Epithelial cell of proximal tubule (primary cell): ENCODE data around the gene NPS. TPM values are rescaled to one million over a fixed set of nuclear protein-coding genes. Genes with fewer than 3 reads are reported as not detected.

Source experiments
- DNase-seq: peaks from one replicate; pipeline ENCODE4 v3.0.0-alpha.2; 2011; ENCODE audit warnings: low read depth
- H3K4me3 ChIP-seq: 2 replicates; pipeline ENCODE4 v1.5.1; 2011; ENCODE audit warnings: low read depth, mild to moderate bottlenecking, low read length
- CTCF ChIP-seq: conservative IDR thresholded peaks from 2 replicates; pipeline ENCODE4 v1.5.1; 2012; ENCODE audit warnings: low read depth, mild to moderate bottlenecking, low read length
- total RNA-seq: library from RNA; depleted of rRNA; stranded (reverse); fragments of >200 nt; gene quantifications from 2 replicates; pipeline ENCODE4 v1.2.3, GENCODE V29; 2015

Gene NPS
- total RNA-seq, 1 donor from 2014 or later, result not detected

- TF ChIP-seq CTCF, result no peak
- no peak overlapping the region for H3K4me3 ChIP-seq
- no peak for DNase-seq
Measured at GRCh38 chr10:127534496-127534895, 14.6 kb upstream of the NPS start.

DNA sequence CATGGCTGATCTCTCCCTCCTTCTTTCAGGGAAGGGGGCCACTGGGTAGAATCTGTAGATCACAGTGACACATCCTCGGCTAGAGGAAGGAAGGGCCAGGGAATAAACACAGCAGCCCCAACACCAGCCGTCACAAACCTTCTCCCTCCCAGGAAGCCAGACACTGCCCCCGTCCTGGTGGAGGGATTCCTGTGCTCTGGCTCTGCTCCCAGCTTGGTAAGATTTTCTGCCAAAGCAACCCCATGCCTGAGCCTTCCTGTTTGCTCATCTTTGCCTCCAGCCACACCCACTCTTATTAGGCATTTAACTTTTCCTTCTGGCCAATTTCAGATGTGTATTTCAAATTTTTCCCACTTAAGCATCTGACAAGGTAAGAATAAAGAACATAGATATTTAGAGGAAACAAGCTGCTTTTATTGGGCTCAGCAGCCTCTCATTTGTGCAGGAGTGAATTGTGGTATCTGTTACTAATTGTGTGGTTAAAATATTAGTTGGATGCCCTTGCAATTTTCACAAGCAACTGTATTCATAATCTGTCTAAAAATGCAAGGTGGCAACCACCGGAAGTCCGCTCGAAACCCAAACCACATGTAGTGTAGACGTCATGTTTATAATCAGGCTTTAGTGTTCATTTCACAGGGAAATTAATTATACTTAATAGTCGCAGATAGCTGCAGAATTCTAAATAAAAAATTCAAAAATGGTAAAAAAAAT lies 13.2 kb upstream of the NPS start:
- no peak for TF ChIP-seq CTCF

GRCh38 chr10:127536972-127537760 lies 11.9 kb upstream of the NPS start:
- no peak for DNase-seq
- TF ChIP-seq CTCF, result no peak
- no peak overlapping the region for H3K4me3 ChIP-seq

More for the DNA sequence above, 13.2 kb upstream of the NPS start:
- no peak overlapping the region for H3K4me3 ChIP-seq
- DNase-seq, result no peak

DNA sequence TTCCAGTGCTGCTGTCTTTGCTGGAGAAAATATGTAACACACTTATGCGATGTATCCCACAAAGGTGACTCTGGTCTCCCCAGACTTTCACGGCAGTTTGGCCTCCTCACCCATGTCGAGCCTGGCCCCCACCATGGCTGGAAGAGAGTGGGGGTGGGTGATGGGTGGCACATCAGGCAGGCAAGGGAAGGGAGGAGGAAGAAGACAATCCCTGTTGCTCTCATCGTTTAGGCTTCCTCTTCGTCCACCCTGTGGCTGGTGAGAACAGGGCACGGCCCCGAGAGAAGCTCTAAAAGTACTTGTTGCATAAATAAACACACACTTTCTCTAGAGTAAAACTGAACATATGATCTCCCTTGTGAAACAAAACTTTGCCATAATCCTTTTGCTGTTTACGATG lies 11.2 kb upstream of the NPS start:
- no peak overlapping the region for H3K4me3 ChIP-seq
- no peak for DNase-seq
- no peak for TF ChIP-seq CTCF

GRCh38 chr10:127548022-127548421 lies 1.1 kb upstream of the NPS start:
- no peak overlapping the region for H3K4me3 ChIP-seq
- TF ChIP-seq CTCF, result no peak
- no peak for DNase-seq

- H3K4me3 ChIP-seq, result no peak overlapping the region
- no peak for TF ChIP-seq CTCF
- no peak for DNase-seq
Measured at GRCh38 chr10:127550861-127551260, 1.8 kb downstream of the NPS start.
